RWPE1 (cell line): Measurements from ENCODE around the gene IGFL1.
"Not testable (repeated sequence)": the region's sequence is repeated elsewhere in the genome, so short reads cannot be mapped to it uniquely, and the experiment has no call there.

Experiments
- CTCF ChIA-PET: fragments of 350-600 bp; sonication (Branson Sonifier 250); formaldehyde crosslinking; extraction: SDS; loops from one replicate; lab custom pipeline; 2021; lab: Yijun Ruan, JAX
- POLR2A ChIA-PET: fragments of 400-600 bp; formaldehyde crosslinking; extraction: SDS; loops from one replicate; lab custom pipeline; 2020; ENCODE audit warnings: antibody characterized with exemption; ENCODE audit not compliant: low non-redundant PET; lab: Yijun Ruan, JAX
- DNase-seq: peaks from one replicate; pipeline ENCODE4 v3.0.0; 2012; ENCODE audit warnings: low spot score
- H3K27ac ChIP-seq: fragments of 450-650 bp; 2 replicates; pipeline ENCODE4 v1.5.1; 2017
- TF ChIP-seq, protein P1 (sequence below): fragments of 450-650 bp; conservative IDR thresholded peaks from 2 replicates; pipeline ENCODE4 v1.5.1; 2017; ENCODE audit warnings: low read depth, mild to moderate bottlenecking

The IGFL1 gene

DNA sequence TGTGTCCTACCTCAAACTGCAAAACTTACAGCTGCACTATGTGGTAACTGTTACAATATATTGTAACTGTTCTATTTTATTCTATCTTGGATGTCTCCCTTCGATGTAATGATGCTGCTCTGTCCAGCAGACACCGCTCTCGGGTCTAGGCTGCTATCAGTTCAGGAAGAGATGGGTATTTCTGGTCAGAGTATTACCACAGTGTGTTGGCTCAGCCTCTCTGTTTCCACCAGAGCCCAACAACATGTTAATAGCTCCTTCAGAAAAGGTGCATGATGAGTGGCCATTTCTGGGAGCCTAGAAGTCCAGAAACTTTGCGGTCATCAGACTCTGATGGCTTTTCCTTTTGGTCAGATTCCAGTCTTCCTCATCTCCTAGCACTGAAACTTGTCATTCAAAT, 35.9 kb upstream of the IGFL1 start:
- ChIA-PET POLR2A (no interaction called here), CTCF (interaction anchor here (0.6 to 1.1 kb wide), 4 partner anchors 71 to 497 kb away, joined by 3 read pairs; no protein-coding TSS in a partner anchor)
- peak overlapping the region; percentile 91 for H3K27ac ChIP-seq
- TF ChIP-seq, protein P1, sequence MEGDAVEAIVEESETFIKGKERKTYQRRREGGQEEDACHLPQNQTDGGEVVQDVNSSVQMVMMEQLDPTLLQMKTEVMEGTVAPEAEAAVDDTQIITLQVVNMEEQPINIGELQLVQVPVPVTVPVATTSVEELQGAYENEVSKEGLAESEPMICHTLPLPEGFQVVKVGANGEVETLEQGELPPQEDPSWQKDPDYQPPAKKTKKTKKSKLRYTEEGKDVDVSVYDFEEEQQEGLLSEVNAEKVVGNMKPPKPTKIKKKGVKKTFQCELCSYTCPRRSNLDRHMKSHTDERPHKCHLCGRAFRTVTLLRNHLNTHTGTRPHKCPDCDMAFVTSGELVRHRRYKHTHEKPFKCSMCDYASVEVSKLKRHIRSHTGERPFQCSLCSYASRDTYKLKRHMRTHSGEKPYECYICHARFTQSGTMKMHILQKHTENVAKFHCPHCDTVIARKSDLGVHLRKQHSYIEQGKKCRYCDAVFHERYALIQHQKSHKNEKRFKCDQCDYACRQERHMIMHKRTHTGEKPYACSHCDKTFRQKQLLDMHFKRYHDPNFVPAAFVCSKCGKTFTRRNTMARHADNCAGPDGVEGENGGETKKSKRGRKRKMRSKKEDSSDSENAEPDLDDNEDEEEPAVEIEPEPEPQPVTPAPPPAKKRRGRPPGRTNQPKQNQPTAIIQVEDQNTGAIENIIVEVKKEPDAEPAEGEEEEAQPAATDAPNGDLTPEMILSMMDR, result no peak
- DNase-seq, result no peak

DNA sequence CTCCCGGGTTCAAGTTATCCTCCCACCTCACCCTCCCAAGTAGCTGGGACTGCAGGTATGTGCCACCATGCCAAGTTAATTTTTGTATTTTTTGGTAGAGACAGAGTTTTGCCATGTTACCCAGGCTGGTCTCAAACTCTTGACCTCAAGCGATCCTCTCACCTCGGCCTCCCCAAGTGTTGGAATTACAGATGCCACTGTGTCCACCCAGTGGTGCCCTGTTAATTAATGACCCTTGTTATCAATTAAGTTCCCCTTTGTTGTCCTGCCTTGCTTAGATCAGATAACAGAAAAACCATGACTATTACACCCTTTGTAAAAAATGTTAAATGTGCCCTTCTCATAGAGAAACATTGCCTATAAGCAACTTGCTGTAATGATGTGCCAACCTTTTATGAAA, 34.4 kb upstream of the IGFL1 start:
- DNase-seq, result no peak
- H3K27ac ChIP-seq, result peak overlapping the region; percentile 98
- POLR2A ChIA-PET, result no interaction called here
- CTCF ChIA-PET, result no interaction called here
- TF ChIP-seq, protein P1, result no peak

DNA sequence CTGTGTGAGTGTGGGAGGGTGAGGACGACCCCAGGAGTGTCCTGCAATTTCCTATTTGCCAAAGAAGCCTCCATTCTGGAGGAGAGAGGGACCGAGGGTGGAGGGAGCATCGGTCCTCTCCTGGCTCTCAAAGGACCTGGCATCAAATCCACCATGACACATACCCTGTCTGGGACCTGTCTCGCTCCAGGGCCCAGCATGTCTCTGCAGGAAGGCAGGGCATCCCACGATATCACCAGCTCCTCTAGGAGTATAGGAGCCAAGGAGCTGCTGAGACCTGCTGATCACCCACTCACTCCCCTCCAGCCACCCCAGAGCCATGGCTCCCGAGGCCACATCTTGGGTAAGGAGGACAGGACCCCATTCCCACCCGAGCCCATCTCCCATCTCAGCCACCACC, 33.6 kb upstream of the IGFL1 start:
- peak overlapping the region; percentile 98 for H3K27ac ChIP-seq
- DNase-seq, CTCF ChIA-PET, POLR2A ChIA-PET: not testable (repeated sequence)

DNA sequence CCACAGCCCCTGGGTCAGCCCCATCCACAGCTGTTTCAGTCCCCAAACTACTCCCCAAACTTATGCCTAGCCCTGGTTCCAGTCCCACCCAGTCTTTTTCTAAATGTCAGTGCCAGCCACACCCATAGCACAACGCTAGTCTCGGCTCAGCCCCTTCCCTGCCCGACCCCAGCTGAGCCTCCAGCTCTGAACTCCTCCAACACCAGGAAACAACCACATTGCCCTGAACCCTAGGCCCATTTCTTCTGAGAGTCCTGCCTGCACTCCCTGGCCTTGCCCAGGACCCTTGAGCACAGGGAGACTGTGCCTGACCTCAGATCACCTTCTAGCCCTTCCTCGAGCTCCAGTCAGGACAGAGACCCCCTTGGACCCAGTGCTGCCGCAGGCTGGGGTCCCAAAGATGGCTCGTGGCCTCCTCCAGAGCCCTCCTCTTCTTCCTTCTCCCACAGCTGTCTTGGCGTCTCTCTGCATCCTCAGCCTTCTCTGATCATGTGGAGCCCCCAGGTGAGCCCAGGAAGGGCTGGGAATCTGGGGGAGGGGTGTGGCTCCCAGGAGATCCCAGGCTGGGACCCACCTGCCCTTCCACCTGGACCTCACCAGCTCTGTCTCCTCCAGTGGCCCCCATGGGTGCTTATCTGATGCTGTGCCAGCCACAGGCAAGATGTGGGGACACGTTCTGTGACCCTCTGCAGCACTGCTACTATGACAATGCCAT, 33.0 kb upstream of the IGFL1 start:
- POLR2A ChIA-PET, result no interaction called here
- TF ChIP-seq, protein P1, result no peak

DNA sequence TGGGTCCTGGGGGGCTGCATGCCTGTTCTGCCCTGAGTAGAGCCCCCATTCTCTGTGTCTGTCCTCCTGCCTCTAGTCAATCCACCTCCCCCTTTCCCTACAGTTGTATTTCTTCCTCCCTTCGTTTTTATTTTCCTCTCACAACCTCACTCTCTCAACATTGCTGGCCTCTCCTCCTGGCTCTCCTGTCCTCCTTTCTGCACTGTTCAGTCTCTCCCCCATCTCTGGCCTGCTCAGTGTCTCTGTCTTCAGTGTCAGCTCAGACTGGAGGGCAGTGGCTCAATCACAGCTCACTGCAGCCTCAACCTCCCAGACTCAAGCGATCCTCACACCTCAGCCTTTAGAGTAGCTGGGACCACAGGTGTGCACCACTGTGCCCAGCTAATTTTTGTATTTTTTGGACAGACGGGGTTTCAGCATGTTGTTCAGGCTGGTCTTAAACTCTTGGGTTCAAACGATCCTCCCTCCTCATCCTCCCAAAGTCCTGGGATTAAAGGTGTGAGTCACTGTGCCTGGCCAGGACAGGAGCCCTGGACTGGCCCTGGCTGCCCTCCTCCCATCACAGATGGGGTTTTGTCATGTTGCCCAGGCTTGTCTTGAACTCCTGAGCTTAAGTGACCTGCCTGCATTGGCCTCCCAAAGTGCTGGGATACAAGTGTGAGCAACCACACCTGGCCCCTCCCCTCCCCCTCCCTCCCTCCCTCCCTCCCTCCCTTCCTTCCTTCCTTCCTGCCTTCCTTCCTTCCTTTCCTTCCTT, 32.0 kb upstream of the IGFL1 start:
- no peak for DNase-seq
- TF ChIP-seq, protein P1, result no peak
- ChIA-PET POLR2A (no interaction called here), CTCF (no interaction called here)
- H3K27ac ChIP-seq, result peak overlapping the region; percentile 98

More for the DNA sequence above, 33.0 kb upstream of the IGFL1 start:
- CTCF ChIA-PET, result interaction anchor here (0.6 kb wide), 1 partner anchor 96 kb away, joined by 3 read pairs; no protein-coding TSS in a partner anchor
- H3K27ac ChIP-seq, result peak overlapping the region; percentile 98
- no peak for DNase-seq

DNA sequence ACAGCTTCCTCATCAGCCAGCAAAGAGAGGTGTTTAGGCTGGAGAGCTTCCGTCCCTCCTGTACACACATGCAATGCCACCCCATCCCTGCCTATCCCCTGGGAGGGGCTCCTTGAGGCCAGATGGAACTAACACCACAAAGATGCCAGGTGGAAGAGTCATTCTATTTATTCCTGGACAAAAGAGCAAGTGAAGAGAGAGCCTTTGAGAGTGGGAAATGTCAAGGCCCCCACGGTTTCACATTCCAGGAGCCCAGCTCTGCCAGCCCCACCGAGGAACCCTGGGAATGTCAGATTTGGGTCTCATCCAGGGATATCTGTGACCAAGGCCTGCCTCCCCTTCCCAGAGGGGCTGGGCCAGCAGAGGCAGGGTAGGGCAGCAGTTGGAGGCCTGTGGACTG, 30.8 kb upstream of the IGFL1 start:
- POLR2A ChIA-PET, result no interaction called here
- DNase-seq, result peak; percentile 59
- CTCF ChIA-PET, result interaction anchor here (0.9 kb wide), 1 partner anchor 9 kb away, joined by 3 read pairs; no protein-coding TSS in a partner anchor

More for the DNA sequence above, 30.8 kb upstream of the IGFL1 start:
- TF ChIP-seq, protein P1, result no peak
- peak overlapping the region; percentile 98 for H3K27ac ChIP-seq
